Measurements from ENCODE around the gene UBL4B. TPM values are rescaled to one million over a fixed set of nuclear protein-coding genes. Genes with fewer than 3 reads are reported as not detected.
"Not testable (repeated sequence)": the region's sequence is repeated elsewhere in the genome, so short reads cannot be mapped to it uniquely, and the experiment has no call there.

The UBL4B gene
- total and polyA plus RNA-seq, 12 donors, result not detected

GRCh38 chr1:110076789-110077500 lies 35.3 kb upstream of the UBL4B start:
- no peaks in the 10 kb centered on the region for H3K4me1 ChIP-seq
- no peak for DNase-seq
- H3K9me3 ChIP-seq, result no peaks in the 10 kb centered on the region
- intact Hi-C loops (cut with DNase I), result no loop called here
- peaks cover 0 to 72% (median 31%) of the 10 kb centered on the region in 7 donors for H3K27me3 ChIP-seq
- WGBS, 2 donors, result 82 to 85% methylated on average over 3 of the region's 3 CpGs
- H3K36me3 ChIP-seq, result no peaks in the 10 kb centered on the region
- H3K4me3 ChIP-seq, result no peak overlapping the region
- no peak overlapping the region for H3K27ac ChIP-seq
- no peak for TF ChIP-seq CTCF (IDR thresholded peaks at IDR 0.05)
- no peak for ATAC-seq

- peaks cover 8 to 21% (median 15%) of the 10 kb centered on the region in 9 donors for H3K4me1 ChIP-seq
- H3K4me3 ChIP-seq; H3K9me3 ChIP-seq; H3K36me3 ChIP-seq; DNase-seq; H3K27ac ChIP-seq; intact Hi-C loops (cut with DNase I); ATAC-seq: not testable (repeated sequence)
- H3K27me3 ChIP-seq, result peaks cover 0 to 72% (median 37%) of the 10 kb centered on the region in 7 donors
- 97% methylated on average over 2 of the region's 2 CpGs for WGBS, 2 donors
These were observed 32.2 kb upstream of the UBL4B start for GRCh38 chr1:110079995-110080394.

- DNase-seq, result no peak
- Histone ChIP-seq H3K27me3 (peaks cover 0 to 71% (median 48%) of the 10 kb centered on the region in 7 donors), H3K4me3 (no peak overlapping the region), H3K27ac (no peak overlapping the region), H3K36me3 (no peaks in the 10 kb centered on the region), H3K4me1 (peaks cover 8 to 25% (median 15%) of the 10 kb centered on the region in 9 donors), H3K9me3 (no peaks in the 10 kb centered on the region)
- no peak for ATAC-seq
- no peak for TF ChIP-seq CTCF (IDR thresholded peaks at IDR 0.05)
- 89 to 92% methylated on average over 5 of the region's 5 CpGs for WGBS, 2 donors
- intact Hi-C loops (cut with DNase I), result no loop called here
These were observed 31.2 kb upstream of the UBL4B start for GRCh38 chr1:110081061-110081460.

- intact Hi-C loops (cut with DNase I), result no loop called here
- no peaks in the 10 kb centered on the region for H3K9me3 ChIP-seq
- H3K4me1 ChIP-seq, result peaks cover 8 to 25% (median 15%) of the 10 kb centered on the region in 9 donors
- DNase-seq, result no peak
- peaks cover 0 to 67% (median 47%) of the 10 kb centered on the region in 7 donors for H3K27me3 ChIP-seq
- H3K4me3 ChIP-seq, result no peak overlapping the region
- TF ChIP-seq CTCF (IDR thresholded peaks at IDR 0.05), result no peak
- 88 to 91% methylated on average over 5 of the region's 5 CpGs for WGBS, 2 donors
- no peaks in the 10 kb centered on the region for H3K36me3 ChIP-seq
- no peak for ATAC-seq
- no peak overlapping the region for H3K27ac ChIP-seq
These were observed 29.8 kb upstream of the UBL4B start for GRCh38 chr1:110082477-110082876.

Measured in heart right ventricle (tissue), 16 donors.